Measurements from ENCODE around the gene CPNE8.

- TF ChIP-seq CTCF (IDR thresholded peaks at IDR 0.05) (no peak), POLR2A (IDR thresholded peaks at IDR 0.05) (no peak), POLR2AphosphoS5 (IDR thresholded peaks at IDR 0.05) (peak in 1 of 4 donors; percentile 16), EP300 (IDR thresholded peaks at IDR 0.05) (no peak)
Observed at GRCh38 chr12:38890102-38890855, 15.1 kb downstream of the CPNE8 start.

All from sigmoid colon (tissue), 4 donors.